NCI-H1048 (cell line): Measurements from ENCODE around the gene CCDC191.

Source experiments
- DNase-seq: peaks from one replicate; lab custom pipeline; 2025; lab: John Stamatoyannopoulos, UW

Gene CCDC191

DNA sequence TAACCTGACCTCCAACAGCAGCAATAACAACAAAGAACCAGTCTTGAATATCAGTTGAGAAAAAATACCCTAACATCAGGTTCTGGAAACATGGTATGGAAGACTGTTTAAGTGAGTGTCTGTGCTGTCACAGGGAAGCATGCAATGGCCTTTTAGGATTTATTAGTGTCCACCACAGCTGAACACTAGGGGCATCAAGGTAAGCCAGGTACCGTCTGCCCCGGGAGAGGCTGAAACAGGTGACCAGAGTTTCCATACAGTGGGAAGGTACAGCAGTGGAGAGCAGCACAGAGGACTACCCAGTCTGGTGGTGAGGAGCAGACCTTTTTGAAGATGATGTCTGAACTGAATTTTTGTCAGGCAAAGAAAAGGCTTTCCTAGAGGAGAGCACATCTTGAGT is 90.2 kb downstream of the CCDC191 start:
- no peak for DNase-seq

DNA sequence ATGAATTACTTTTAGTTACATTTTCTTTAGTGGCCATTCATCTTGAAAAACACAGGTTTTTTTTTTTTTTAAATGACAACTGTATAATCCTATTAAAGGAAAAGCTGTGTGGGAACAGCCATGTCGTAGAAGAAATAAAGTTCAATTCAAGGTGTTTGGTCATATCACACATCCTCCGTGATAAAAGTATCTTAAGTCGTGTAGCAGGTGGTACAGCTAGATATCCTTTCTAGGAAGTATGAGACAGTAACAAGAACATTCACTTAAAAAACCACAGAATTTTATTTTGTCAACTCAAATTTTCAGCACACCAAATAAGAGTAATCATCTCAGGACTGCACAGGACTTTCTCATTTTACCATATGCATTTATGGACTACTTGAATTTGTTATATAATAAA is 92.4 kb downstream of the CCDC191 start:
- DNase-seq = no peak

DNA sequence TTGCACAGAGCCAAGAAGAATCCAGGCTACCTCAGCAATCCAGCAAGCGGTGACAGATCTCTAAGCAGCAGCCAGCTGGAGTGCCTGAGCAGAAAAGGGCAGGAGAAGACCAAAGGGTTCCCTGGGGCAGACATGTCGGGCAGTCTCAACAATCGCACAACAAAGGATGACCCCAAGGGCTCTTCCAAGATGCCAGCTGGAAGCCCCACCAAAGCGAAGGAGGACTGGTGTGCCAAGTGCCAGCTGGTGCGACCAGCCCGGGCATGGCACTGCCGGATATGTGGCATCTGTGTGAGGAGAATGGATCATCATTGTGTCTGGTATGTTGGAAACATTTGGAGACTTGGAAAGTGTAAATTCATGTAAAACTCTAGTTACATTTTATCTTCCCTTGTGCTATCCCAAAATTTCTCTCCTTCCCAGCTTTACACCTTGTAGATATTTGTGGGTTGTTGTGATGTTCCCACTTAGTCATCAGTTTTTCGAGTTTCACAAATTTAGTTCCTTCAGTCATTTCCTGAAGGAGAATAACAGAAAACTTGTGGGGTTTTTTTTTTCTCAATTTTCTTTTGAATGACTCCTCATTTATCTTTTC is 102.1 kb downstream of the CCDC191 start:
- DNase-seq = no peak

- DNase-seq = no peak
Measured at GRCh38 chr3:113953677-113954076, 102.6 kb downstream of the CCDC191 start.

DNA sequence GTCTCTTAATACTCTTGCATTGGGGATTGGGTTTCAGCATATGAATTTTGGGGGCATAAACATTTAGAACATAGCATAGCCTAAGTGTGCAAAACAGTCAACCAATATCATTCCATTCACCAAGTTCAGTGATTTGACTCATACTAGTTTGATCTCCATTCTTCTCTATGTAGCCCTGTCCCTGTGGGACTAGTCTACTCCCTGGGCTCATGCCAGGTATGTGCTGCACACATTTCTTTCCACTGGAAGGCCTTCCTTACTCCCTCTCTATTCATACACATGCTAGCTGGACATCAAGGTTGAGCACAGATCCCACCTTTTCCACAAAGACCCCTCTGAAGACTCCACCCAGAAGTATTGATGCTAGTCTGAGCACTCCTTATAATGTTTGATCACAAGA is 103.4 kb downstream of the CCDC191 start:
- DNase-seq = no peak

DNA sequence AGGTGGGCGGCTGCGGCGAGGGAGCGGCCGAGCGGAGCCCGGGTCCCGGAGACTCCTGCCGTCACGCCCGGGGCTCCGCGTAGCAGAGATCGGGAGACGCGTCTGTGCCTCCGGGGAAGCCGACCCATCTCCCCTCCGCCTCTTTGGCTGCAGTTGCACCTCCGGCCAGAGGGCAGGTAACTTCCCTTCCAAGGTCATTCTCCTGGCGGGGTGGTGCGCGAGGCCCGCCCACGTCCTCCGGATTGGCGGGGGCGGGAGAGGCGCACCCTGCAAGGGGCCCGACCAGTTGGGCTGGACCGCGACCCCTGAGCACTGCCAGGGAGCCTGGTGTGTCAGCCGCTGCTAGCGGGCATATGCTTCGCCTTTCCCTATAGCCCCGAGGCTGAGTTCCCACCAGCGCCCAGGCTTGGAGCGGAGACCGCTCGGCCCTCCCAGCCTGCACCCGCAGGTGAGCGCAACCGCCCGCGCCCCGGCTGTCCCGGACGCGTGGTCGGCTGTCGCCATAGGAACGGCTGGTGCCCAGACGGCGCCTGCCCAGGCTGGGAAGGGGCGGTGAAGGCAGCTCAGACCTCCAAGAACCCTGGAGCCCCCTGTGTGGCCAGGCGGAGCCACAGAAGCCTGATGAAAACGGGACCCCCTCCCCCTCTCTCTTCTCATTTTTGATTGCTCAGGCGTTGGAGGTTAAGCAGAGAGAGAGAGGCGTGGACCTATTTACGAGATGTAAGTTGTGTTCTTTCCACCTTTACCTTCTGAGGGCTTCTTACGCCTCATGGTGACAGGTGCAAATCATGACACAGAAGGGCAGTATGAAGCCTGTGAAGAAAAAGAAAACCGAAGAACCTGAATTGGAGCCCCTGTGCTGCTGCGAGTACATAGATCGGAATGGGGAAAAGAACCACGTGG is 108.1 kb downstream of the CCDC191 start:
- no peak for DNase-seq

GRCh38 chr3:113947372-113948014 is 108.8 kb downstream of the CCDC191 start, which contains the start of gene ZDHHC23:
Gene ZDHHC23, plus strand, starts transcription at chr3:113948013. Its CDS starts 790 bp downstream, at chr3:113948803.
- DNase-seq = no peak

DNA sequence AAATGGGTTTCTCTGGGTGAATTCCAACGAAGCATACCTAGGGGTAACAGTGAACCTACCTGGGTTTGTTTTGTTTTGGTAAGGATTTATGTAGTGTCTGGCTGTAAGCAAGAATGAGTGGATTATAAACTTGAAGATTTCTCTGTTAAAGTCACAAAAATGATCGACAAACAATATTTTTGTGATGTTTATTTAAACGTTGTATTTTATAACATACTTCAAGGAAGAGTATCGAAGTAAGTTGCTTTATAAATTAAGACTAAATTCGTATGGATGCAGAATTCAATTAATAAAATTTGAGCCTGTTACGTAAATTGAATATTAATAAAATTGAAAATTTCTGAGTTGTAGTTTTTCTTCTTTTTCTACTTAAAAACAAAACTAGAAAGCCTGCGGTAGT is 109.5 kb downstream of the CCDC191 start:
- no peak for DNase-seq

GRCh38 chr3:113927556-113927955 is 128.8 kb downstream of the CCDC191 start:
- no peak for DNase-seq

DNA sequence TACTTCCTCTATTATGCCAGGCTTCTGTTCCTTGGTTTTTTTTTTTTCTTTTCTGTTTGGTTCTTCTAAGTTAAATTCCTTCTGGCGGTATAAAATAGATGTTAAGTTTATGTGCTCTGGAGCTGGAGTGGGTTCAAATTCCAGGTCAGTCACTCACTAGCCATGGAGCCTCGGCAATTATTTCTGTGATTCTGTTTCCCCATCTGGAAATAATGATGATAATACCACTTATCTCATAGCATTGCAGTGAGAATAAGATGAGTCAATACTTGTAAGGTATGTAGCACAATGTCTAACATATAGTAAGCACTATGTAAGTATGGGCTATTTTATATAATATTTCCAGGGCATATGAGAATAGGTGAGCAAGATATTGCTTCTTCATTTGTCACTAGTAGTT is 141.7 kb downstream of the CCDC191 start:
- no peak for DNase-seq
